HG03342 (cell line): Measurements from ENCODE around the gene AMBRA1.
"Not testable (repeated sequence)": the region's sequence is repeated elsewhere in the genome, so short reads cannot be mapped to it uniquely, and the experiment has no call there.

Experiments used
- ATAC-seq: cut with Tn5 transposase; IDR thresholded peaks from one replicate; pipeline ENCODE4 v1.9.1; 2021; ENCODE audit warnings: mild to moderate bottlenecking, moderate library complexity; ENCODE audit not compliant: unreplicated experiment

Gene AMBRA1

GRCh38 chr11:46385169-46386004, 208.4 kb downstream of the AMBRA1 start:
- ATAC-seq: no peak

DNA sequence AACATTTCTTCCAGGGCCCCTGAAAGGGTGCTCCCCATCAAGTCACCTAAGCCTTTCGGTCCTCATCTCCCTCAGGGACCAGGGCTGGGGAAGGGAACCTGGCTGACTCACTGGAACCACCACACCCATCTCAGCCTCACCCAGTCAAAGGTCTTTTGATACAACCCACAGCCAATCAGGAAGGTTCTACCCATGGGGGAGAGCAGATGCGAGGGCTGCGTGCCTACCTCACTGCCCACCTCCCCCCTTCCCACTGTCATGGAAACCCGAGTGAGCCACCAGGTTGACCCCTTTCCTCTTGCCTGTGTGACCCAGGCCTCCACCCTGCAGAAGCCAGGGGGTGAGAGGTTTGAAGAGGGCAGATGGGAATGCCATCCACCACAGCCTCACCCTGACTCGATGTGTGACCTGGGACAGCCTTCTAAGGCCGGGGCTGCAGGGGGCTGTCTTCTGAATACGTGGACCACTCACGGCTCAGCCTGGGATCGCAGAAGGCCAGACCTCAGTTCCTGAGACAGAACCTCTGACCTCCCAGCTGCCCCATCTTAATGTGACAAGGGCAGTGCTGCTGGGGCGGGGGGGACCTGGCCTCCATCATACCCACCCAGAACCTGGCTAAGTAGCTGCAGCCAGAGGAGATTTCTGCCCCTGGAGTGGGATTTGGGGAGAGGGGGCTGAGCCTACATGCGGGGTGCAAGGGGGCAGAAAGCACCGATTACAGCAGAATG, 209.7 kb downstream of the AMBRA1 start:
- no peak for ATAC-seq

GRCh38 chr11:46383404-46383758, 210.4 kb downstream of the AMBRA1 start:
- ATAC-seq: no peak

DNA sequence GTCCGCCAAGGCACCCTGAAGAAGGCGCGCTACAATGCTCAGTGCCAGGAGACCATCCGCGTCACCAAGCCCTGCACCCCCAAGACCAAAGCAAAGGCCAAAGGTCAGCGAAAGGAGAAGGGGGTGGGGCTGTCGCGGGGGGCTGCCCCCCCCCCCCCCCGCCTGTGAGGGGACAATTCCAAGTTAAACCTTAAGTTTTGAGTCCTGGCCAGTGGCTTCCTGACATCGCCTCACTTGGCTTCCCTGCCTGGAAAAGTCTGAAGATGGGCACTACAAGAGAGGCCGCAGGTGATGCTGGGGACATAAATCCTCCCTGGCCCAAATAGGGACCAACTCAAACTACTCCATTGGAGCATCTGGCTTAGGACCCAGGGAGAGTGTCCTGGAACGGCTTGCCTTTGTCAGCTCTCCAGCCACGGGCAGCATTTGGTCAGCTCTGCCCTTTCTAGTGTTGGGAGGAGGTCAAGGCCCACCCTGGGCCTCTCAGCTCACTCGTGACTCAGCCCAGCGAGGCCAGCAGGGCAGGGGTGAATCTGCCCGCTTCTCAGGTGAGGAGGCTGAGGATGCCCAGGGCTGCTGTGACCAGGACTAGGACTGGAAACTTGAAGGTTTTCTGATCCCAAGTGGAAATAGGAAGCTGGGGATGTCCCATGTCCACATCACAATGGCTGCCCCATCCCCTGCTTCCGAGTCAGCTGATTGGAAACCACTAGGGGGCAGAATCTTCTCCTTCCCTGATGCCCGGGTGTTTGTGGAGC, 211.0 kb downstream of the AMBRA1 start:
- ATAC-seq: no peak

DNA sequence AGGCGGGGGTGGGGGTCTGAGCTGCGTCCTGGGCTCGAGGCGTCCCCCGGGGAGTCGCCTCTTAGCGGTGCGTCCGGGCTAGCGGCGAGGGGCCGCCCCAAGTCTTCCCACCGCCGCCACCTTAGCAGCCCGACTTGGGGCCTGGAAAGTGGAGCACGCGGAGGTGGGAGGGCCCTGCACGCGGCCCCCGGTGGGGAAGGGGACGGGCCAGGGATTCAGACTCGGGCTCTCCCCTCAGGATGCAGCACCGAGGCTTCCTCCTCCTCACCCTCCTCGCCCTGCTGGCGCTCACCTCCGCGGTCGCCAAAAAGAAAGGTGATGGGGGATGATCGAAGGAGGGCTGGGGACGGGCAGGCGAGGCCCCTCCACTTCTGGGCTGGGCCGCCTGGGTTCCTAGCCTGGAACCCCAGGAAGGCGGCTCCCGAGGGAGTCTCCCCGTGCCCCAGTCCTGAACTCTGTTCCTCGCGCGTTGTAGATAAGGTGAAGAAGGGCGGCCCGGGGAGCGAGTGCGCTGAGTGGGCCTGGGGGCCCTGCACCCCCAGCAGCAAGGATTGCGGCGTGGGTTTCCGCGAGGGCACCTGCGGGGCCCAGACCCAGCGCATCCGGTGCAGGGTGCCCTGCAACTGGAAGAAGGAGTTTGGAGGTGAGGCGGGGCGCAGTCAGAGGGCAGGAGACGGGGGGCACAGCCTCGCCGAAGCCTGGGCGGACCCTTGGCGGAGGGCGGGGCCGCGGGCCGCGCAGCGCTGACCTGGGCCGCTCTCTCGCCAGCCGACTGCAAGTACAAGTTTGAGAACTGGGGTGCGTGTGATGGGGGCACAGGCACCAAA, 211.8 kb downstream of the AMBRA1 start:
- ATAC-seq: no peak

DNA sequence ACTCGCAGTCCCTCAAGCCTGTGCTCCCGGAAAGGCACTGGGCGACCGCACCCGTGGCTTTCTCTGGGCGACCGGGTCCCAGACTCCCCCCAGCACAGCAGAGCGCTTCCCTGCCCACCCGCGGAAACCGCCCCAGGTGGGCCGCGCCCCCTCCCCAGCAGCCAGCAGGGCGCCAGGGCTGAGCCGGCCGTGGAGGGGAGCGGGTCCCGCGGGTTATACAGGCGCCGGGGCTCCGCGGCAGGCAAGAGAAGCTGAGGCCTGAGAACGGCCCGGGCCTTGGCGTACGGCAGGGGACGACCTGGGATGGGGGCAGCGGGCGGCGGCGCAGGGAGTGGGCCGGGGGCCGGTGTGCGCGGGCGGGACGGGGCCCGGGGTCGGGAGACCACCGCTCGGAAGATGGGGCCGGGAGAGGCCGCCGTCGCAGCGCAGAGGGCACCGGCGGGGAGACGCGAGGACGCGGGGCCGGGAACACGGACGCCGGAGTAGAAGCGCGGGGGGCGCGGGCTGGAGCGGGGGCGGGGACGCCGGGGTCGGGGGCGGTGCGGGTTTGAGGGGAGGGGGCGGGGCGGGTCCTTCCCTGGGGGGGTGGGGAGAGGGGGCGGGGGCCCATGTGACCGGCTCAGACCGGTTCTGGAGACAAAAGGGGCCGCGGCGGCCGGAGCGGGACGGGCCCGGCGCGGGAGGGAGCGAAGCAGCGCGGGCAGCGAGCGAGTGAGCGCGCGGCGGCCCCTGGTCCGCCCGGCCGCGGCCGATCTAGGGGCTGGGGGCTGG, 212.6 kb downstream of the AMBRA1 start, which contains the start of gene MDK:
TSS of gene MDK (plus strand) at position 622 of the 771 bp plus-strand sequence. CDS start 389 bp downstream, outside the sequence.
- no peak for ATAC-seq

GRCh38 chr11:46380340-46381047, 213.3 kb downstream of the AMBRA1 start:
- ATAC-seq: no peak

DNA sequence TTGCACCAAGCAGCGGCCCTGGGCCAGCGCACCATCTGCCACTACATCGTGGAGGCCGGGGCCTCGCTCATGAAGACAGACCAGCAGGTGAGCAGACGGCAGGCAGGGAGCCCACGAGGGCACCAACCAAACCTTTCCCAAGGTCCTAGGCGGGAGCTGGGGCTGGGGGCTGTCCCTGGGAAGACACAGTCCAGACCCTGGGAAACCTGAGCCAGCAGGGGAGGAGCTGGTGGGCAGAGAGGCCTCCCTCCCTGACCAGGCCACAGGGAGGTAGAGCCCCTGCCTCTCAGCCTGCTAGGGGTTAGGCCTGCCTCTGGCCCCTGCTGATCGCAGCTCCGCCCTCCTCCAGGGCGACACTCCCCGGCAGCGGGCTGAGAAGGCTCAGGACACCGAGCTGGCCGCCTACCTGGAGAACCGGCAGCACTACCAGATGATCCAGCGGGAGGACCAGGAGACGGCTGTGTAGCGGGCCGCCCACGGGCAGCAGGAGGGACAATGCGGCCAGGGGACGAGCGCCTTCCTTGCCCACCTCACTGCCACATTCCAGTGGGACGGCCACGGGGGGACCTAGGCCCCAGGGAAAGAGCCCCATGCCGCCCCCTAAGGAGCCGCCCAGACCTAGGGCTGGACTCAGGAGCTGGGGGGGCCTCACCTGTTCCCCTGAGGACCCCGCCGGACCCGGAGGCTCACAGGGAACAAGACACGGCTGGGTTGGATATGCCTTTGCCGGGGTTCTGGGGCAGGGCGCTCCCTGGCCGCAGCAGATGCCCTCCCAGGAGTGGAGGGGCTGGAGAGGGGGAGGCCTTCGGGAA, 214.1 kb downstream of the AMBRA1 start:
- ATAC-seq: not testable (repeated sequence)

DNA sequence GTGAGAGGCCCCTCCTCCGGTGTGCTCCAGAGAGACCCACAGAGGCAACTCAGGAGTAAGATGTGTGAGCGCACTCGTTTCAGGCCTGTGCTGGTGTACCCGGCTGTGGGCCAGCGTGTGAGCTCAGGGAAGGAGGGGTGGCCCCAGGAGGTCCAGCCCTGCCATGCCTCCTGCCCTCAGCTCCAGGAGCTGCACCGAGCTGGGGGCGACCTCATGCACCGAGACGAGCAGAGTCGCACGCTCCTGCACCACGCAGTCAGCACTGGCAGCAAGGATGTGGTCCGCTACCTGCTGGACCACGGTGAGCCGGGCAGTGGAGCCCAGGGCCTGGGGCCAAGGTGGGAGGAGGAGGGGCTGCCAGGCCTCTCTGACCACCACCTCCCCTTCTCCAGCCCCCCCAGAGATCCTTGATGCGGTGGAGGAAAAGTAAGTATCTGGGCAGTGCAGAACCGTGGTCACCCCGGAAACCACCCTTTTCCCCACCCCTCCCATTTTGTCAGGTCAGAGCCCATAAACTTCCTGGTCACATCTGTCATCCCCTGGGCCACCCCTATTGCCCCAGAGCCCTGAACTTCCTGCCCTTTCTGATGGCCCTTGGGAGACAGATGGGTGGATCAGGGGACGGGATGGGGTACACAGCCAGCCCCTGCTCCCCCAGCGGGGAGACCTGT, 214.9 kb downstream of the AMBRA1 start:
- no peak for ATAC-seq

DNA sequence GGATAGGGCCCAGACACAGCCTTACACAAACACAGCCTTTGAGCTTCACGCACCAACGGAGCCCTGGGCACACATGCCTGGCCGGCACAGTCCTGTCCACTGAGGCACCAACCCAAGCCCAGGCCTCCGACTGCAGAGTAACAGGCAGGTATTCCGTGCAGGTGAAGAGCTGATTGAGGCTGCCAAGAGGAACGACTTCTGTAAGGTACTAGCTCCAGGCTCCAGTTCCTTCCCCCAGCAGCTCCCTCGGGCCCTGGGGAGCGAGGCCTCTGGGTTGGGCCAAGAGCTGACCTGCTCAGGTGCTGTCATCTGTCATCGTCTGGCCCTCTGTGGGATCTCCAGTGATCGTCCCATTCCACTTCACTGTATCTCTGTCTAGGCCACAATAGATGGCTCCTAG, 215.5 kb downstream of the AMBRA1 start:
- no peak for ATAC-seq

- ATAC-seq: no peak
Measured at GRCh38 chr11:46377831-46378230, 216.0 kb downstream of the AMBRA1 start.

DNA sequence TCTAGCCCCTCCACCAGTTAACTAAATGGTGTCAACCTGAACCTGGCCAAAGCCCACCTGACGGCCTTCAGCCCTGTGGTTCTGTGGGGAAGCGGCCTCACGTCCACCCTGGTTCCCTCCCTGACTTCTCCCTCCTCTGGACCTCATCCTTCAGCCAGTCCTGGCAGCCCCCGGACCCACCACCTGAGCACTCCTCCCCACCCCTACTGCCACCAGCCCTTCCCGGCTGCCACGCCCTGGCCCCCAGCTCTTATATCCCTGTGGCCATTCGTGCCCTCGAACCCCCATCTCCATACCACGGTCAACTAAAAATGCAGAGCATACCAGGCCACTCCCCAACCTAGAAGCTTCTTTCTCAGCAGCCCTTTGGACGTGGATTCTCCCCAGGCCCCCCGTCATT, 216.5 kb downstream of the AMBRA1 start:
- no peak for ATAC-seq

GRCh38 chr11:46376258-46377050, 217.4 kb downstream of the AMBRA1 start:
- no peak for ATAC-seq

DNA sequence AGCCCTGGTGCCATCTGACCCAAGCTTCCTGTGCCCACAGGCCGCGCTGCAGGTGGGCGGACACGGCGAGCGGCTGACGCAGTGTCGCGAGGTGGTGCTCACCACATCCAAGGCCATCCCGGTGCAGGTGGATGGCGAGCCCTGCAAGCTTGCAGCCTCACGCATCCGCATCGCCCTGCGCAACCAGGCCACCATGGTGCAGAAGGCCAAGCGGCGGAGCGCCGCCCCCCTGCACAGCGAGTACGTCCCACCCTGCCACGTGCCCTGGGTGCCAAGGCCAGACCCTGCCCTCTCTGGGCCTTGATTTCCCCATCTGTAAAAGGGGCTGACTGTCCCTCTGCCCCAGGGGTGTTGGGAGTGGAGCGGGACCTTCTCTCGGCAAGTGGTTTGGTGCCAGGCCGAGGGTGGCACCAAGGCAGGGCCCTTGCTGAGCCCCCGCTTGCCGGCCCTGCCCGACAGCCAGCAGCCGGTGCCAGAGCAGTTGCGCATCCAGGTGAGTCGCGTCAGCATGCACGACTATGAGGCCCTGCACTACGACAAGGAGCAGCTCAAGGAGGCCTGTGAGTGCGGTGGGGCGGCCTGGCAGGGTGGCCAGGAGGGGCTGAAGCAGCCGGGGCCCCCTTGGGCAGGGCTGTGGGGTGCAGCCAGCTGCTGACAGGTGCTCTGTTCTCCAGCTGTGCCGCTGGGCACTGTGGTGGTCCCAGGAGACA, 218.3 kb downstream of the AMBRA1 start:
- ATAC-seq: no peak

DNA sequence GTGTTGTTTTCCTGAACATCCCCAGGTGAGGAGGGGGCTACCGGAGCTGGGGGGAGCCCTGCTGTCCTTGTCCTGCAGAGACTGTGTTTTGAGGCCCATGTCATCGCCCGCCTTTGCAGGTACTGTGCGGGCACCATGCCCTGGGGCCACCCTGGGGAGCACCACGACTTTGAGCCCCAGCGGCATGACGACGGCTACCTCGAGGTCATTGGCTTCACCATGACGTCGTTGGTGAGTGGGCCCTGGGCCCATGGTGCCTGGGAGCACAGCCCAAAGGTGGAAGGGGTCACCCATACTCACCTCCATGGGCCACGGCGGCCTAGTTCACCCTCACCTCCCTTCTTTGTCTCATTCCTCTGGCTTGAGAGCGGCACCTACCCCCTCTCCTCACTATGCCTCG, 219.0 kb downstream of the AMBRA1 start:
- ATAC-seq: no peak
